Kidney epithelial cell (primary cell): ENCODE data around the gene FOXL1. TPM values are rescaled to one million over a fixed set of nuclear protein-coding genes. Genes with fewer than 3 reads are reported as not detected.
A peak's percentile ranks its signal among the peaks of the same experiment; 100 is the strongest.
"Not testable (repeated sequence)": the region's sequence is repeated elsewhere in the genome, so short reads cannot be mapped to it uniquely, and the experiment has no call there.

Experiments used
- DNase-seq: peaks from one replicate; pipeline ENCODE4 v3.0.0-alpha.2; 2010; ENCODE audit warnings: low read depth
- H3K27me3 ChIP-seq: 2 replicates; pipeline ENCODE4 v1.6.0; 2011; ENCODE audit warnings: low read length; ENCODE audit not compliant: control insufficient read depth, insufficient read depth
- H3K36me3 ChIP-seq: 2 replicates; pipeline ENCODE4 v1.5.1; 2011; ENCODE audit warnings: low read length; ENCODE audit not compliant: control insufficient read depth, insufficient read depth
- H3K4me3 ChIP-seq: 2 replicates; pipeline ENCODE4 v1.5.1; 2011; ENCODE audit warnings: low read depth, mild to moderate bottlenecking, control low read depth, low read length
- total RNA-seq: library from RNA; depleted of rRNA; stranded (reverse); fragments of >200 nt; gene quantifications from 2 replicates; pipeline ENCODE4 v1.2.3, GENCODE V29; 2015
- TF ChIP-seq, protein P1 (sequence below): IDR thresholded peaks from 2 replicates; pipeline ENCODE4 v1.5.1; 2011; ENCODE audit warnings: mild to moderate bottlenecking, moderate library complexity, low read length, control low read depth, inconsistent platforms; ENCODE audit not compliant: insufficient read depth, poor library complexity, severe bottlenecking

Gene FOXL1
- total RNA-seq, 1 donor from 2014 or later, result 9.0 TPM

DNA sequence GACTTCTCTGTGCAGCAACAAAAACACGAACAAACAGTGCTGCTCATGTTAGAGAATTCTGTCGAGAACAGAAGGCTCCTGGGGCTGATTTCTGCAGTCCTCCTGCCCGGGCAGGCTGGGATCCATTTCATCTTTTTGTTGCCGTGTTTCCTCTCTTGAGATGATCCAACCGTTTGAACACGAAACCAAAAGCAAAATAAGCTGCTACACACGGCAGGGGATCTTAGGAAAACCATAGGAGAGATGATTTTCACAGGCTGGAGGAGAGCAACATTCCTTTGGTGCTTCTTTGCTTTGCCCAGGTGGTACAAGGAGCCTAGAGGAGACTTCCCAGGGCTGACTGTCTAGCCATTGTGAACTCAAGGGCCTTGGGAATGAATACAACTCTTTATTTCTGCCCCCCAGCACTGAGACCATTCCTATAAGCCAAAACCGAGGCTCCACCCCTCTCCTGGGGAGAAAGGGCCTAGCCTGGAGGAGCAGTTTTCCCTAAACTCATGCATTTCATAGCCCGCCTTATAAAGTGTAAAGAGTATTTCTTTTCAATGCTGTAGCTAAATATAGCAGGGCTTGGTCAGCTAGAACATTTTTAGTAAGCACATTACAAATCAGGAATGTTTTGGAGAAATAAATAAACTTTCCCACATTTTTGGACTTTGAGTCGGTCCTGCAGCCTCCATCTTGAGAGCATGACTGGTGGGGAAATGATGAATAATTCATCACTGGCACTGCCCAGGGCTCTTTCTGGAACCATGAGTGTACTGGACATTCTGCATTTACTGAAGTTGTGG lies 7.7 kb downstream of the FOXL1 start:
- TF ChIP-seq, protein P1, sequence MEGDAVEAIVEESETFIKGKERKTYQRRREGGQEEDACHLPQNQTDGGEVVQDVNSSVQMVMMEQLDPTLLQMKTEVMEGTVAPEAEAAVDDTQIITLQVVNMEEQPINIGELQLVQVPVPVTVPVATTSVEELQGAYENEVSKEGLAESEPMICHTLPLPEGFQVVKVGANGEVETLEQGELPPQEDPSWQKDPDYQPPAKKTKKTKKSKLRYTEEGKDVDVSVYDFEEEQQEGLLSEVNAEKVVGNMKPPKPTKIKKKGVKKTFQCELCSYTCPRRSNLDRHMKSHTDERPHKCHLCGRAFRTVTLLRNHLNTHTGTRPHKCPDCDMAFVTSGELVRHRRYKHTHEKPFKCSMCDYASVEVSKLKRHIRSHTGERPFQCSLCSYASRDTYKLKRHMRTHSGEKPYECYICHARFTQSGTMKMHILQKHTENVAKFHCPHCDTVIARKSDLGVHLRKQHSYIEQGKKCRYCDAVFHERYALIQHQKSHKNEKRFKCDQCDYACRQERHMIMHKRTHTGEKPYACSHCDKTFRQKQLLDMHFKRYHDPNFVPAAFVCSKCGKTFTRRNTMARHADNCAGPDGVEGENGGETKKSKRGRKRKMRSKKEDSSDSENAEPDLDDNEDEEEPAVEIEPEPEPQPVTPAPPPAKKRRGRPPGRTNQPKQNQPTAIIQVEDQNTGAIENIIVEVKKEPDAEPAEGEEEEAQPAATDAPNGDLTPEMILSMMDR, result no peak
- no peaks in the 10 kb centered on the region for H3K27me3 ChIP-seq
- no peak for DNase-seq
- H3K36me3 ChIP-seq, result no peaks in the 10 kb centered on the region
- H3K4me3 ChIP-seq, result no peak overlapping the region

DNA sequence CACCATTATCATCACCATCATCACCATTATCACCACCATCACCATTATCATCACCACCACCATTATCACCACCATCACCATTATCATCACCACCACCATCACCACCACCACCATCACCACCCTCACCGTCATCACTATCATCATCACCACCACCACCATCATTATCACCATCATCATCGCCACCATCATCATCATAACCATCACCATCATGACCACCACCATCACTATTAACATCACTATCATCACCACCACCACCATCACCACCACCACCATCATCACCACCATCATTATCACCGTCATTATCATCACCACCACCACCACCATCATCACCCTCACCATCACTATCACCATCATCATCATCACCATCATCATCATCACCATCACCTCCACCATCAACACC lies 9.1 kb downstream of the FOXL1 start:
- Histone ChIP-seq H3K4me3 (no peak overlapping the region), H3K27me3 (no peaks in the 10 kb centered on the region), H3K36me3 (no peaks in the 10 kb centered on the region)
- TF ChIP-seq, protein P1, result no peak
- no peak for DNase-seq

DNA sequence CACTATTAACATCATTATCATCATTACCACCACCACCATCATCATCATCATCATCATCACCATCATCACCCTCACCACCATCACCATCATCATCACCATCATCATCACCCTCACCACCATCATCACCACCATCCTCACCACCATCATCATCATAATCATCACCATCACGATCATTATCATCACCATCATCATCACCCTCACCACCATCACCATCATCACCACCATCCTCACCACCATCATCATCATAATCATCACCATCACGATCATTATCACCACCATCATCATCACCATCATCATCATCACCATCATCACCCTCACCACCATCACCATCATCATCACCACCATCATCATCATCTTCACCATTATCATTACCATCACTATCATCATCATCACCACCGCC lies 9.6 kb downstream of the FOXL1 start:
- H3K36me3 ChIP-seq, H3K4me3 ChIP-seq, DNase-seq, H3K27me3 ChIP-seq: not testable (repeated sequence)

DNA sequence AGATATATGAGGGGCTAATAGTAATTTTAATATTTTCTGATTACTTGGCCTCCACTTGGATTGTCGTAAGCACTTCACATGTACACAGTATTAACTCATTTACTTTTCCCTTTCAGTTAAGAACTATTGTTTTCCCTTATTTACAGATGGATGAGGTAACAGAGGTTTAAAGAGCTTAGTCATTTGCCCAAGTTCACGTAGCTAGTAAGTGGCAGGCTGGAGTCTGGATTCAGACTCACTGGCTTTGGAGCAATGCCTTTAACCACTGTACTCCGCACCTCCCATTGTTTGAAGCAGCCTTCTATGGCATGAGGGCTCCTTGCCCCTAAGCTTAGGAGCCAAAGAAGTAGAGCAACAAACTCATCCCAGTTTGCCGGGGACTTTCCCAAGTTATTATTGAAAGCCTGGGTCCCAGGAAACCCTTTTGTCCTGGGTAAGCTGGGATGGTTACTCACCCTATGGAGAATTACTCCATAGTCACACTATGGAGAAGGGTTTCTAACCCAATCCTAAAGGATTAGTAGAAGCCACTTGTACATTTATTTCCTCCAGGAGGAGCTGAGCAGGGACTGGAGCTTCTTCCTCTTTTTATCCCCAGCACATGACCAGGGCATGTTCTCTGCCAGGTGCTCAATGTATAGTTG lies 12.3 kb downstream of the FOXL1 start:
- TF ChIP-seq, protein P1, result no peak
- peak; percentile 85 for DNase-seq
- H3K4me3 ChIP-seq, result no peak overlapping the region
- no peaks in the 10 kb centered on the region for H3K36me3 ChIP-seq
- H3K27me3 ChIP-seq, result no peaks in the 10 kb centered on the region

DNA sequence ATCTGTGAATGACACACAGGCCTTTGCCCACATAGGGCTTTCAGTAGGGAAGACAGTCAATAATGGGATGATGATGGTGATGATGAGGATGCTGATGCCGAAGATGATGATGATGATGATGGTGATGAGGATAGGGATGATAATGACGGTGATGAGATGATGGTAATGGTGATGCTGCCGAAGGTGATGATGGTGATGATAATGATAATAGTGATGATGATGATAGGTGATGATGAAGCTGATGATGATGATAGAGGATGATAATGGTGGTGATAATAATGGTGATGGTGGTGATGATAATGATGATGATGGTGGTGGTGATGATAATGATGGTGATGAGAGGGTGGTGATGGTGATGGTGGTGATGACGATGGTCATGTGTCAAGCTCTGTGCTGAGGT lies 12.9 kb downstream of the FOXL1 start:
- DNase-seq, result no peak
- Histone ChIP-seq H3K27me3 (no peaks in the 10 kb centered on the region), H3K4me3 (no peak overlapping the region), H3K36me3 (no peaks in the 10 kb centered on the region)
- TF ChIP-seq, protein P1, result no peak

DNA sequence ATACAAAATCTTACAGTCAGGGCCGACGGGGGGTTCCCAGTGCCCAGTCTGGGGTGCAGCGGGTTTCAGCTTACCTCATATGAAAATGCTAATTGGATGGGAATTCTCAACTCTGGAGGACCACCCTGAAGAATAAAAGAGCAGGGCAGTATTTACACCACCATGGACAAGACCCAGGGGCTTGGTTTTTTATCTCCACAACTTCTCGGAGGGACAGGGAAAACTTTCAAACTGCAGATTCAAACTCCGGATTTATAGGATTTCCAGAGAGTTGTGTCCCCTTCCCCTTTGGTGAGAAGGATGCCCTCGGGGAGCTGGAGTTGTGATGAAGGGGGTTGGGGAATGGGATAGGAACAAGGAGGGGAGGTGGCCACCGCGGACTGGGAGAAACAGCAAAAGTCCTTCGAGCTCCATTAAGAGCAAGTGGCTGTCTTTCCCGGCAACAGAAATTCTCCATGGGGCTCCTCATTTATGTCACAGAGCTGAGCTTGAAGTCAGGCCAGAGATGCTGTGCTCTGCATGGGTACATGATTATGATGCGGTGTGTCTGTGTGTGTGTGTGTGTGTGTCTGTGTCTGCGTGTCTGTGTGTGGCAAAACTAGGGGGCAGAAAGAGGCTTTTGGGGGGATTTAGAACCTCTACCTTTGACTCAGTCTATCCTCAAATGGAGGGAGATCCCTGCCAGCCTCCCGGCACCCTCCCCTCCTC lies 15.7 kb downstream of the FOXL1 start:
- no peaks in the 10 kb centered on the region for H3K27me3 ChIP-seq
- TF ChIP-seq, protein P1, result no peak
- H3K4me3 ChIP-seq, result no peak overlapping the region
- DNase-seq, result no peak
- H3K36me3 ChIP-seq, result no peaks in the 10 kb centered on the region
